ENCODE results near the gene TNRC18.
"Not testable (repeated sequence)": the region's sequence is repeated elsewhere in the genome, so short reads cannot be mapped to it uniquely, and the experiment has no call there.

Gene TNRC18

GRCh38 chr7:5289355-5289754 is 134.3 kb downstream of the TNRC18 start:
- TF ChIP-seq CTCF (IDR thresholded peaks at IDR 0.05; ENCODE audit: poor library complexity, severe bottlenecking) = no peak
- no peak overlapping the region for H3K4me3 ChIP-seq (ENCODE audit: severe bottlenecking)
- no peak for ATAC-seq (ENCODE audit: low read depth)

GRCh38 chr7:5288560-5288959 is 135.1 kb downstream of the TNRC18 start:
- H3K4me1 ChIP-seq (ENCODE audit: insufficient read depth, poor library complexity, severe bottlenecking); H3K4me3 ChIP-seq (ENCODE audit: severe bottlenecking); H3K27me3 ChIP-seq (ENCODE audit: insufficient read depth, poor library complexity, severe bottlenecking); ATAC-seq (ENCODE audit: low read depth); H3K27ac ChIP-seq (ENCODE audit: poor library complexity, severe bottlenecking); H3K9me3 ChIP-seq (ENCODE audit: severe bottlenecking); H3K36me3 ChIP-seq (ENCODE audit: low read depth); DNase-seq (ENCODE audit: low spot score): not testable (repeated sequence)

More at GRCh38 chr7:5289355-5289754, 134.3 kb downstream of the TNRC18 start:
- Histone ChIP-seq H3K4me1 (ENCODE audit: insufficient read depth, poor library complexity, severe bottlenecking) (no peaks in the 10 kb centered on the region), H3K9me3 (ENCODE audit: severe bottlenecking) (no peaks in the 10 kb centered on the region), H3K36me3 (ENCODE audit: low read depth) (no peaks in the 10 kb centered on the region), H3K27me3 (ENCODE audit: insufficient read depth, poor library complexity, severe bottlenecking) (no peaks in the 10 kb centered on the region), H3K27ac (ENCODE audit: poor library complexity, severe bottlenecking) (no peak overlapping the region)
- no peak for DNase-seq (ENCODE audit: low spot score)

- Histone ChIP-seq H3K9me3 (ENCODE audit: severe bottlenecking) (no peaks in the 10 kb centered on the region), H3K36me3 (ENCODE audit: low read depth) (no peaks in the 10 kb centered on the region), H3K4me3 (ENCODE audit: severe bottlenecking) (no peak overlapping the region), H3K27ac (ENCODE audit: poor library complexity, severe bottlenecking) (no peak overlapping the region), H3K4me1 (ENCODE audit: insufficient read depth, poor library complexity, severe bottlenecking) (no peaks in the 10 kb centered on the region), H3K27me3 (ENCODE audit: insufficient read depth, poor library complexity, severe bottlenecking) (no peaks in the 10 kb centered on the region)
- ATAC-seq (ENCODE audit: low read depth) = no peak
- DNase-seq (ENCODE audit: low spot score) = no peak
- TF ChIP-seq CTCF (IDR thresholded peaks at IDR 0.05; ENCODE audit: poor library complexity, severe bottlenecking) = no peak
Measured at GRCh38 chr7:5287802-5288201, 135.8 kb downstream of the TNRC18 start.

GRCh38 chr7:5287373-5287772 is 136.3 kb downstream of the TNRC18 start:
- ATAC-seq (ENCODE audit: low read depth); DNase-seq (ENCODE audit: low spot score): not testable (repeated sequence)

GRCh38 chr7:5286933-5287332 is 136.7 kb downstream of the TNRC18 start:
- no peak for TF ChIP-seq CTCF (IDR thresholded peaks at IDR 0.05; ENCODE audit: poor library complexity, severe bottlenecking)
- no peak overlapping the region for H3K27ac ChIP-seq (ENCODE audit: poor library complexity, severe bottlenecking)
- H3K4me3 ChIP-seq (ENCODE audit: severe bottlenecking) = no peak overlapping the region
- no peaks in the 10 kb centered on the region for H3K36me3 ChIP-seq (ENCODE audit: low read depth)
- ATAC-seq (ENCODE audit: low read depth) (no peak), DNase-seq (ENCODE audit: low spot score) (no peak)
- no peaks in the 10 kb centered on the region for H3K9me3 ChIP-seq (ENCODE audit: severe bottlenecking)
- H3K27me3 ChIP-seq (ENCODE audit: insufficient read depth, poor library complexity, severe bottlenecking) = no peaks in the 10 kb centered on the region
- no peaks in the 10 kb centered on the region for H3K4me1 ChIP-seq (ENCODE audit: insufficient read depth, poor library complexity, severe bottlenecking)

More at GRCh38 chr7:5287373-5287772, 136.3 kb downstream of the TNRC18 start:
- not testable (repeated sequence) for H3K4me1 ChIP-seq (ENCODE audit: insufficient read depth, poor library complexity, severe bottlenecking); H3K36me3 ChIP-seq (ENCODE audit: low read depth); H3K27me3 ChIP-seq (ENCODE audit: insufficient read depth, poor library complexity, severe bottlenecking); H3K9me3 ChIP-seq (ENCODE audit: severe bottlenecking); H3K27ac ChIP-seq (ENCODE audit: poor library complexity, severe bottlenecking); H3K4me3 ChIP-seq (ENCODE audit: severe bottlenecking)

Data from RWPE2 (cell line).